ENCODE data around the gene ADAMTS2. TPM values are rescaled to one million over a fixed set of nuclear protein-coding genes. Genes with fewer than 3 reads are reported as not detected.

ADAMTS2 gene
- total and polyA plus RNA-seq, 2 donors (not counting 1 experiment from before 2014, with no cell fraction given): 16.2 to 70.2 TPM

DNA sequence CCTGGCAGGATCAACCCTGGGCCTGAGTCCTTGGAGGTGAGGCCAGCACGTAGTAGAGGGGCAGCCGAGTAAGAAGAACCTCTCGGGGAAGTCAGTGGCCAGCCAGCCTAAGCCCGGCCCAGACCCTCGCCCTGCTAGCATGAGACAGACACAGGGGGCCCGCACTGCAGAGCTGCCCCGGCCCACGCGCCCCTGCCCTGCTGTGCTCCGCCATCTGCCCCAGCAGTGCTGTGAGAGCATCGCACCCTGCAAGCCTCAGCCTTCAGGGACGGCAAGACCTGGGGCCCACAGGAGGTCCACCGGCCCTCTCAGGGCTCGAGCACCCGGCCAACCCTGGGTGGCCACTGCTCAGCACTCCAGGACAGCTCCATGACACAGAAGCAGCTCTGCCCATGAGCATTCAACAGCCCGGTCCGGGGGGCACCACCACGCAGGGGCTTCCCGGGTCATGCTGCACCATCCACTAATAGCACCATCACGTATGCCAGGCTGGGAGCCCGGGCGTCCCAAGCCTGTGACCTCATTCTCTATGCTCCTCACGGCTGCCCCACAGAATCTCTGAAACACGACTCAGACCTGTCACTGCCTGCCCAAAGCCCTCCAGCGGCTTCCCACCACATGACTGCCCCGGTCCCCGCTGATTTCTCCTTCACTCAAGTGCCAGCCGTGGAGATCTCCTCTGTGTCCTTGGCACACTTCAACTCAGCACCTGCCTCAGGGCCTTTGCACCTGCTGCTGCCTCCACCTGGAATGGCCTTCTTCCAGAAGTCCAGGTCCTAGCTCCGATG is 38.1 kb downstream of the ADAMTS2 start:
- no peak for TF ChIP-seq EZH2 (IDR thresholded peaks at IDR 0.05; ENCODE audit: low read length, missing control alignments)
- TF ChIP-seq, protein P1, sequence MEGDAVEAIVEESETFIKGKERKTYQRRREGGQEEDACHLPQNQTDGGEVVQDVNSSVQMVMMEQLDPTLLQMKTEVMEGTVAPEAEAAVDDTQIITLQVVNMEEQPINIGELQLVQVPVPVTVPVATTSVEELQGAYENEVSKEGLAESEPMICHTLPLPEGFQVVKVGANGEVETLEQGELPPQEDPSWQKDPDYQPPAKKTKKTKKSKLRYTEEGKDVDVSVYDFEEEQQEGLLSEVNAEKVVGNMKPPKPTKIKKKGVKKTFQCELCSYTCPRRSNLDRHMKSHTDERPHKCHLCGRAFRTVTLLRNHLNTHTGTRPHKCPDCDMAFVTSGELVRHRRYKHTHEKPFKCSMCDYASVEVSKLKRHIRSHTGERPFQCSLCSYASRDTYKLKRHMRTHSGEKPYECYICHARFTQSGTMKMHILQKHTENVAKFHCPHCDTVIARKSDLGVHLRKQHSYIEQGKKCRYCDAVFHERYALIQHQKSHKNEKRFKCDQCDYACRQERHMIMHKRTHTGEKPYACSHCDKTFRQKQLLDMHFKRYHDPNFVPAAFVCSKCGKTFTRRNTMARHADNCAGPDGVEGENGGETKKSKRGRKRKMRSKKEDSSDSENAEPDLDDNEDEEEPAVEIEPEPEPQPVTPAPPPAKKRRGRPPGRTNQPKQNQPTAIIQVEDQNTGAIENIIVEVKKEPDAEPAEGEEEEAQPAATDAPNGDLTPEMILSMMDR (conservative IDR thresholded peaks at IDR 0.05 in 1 of 2, IDR thresholded peaks at IDR 0.05 in 1 of 2; ENCODE audit: low read depth in 1 of 2, low read length in 2 of 2): no peak
- Histone ChIP-seq H3K79me2 (ENCODE audit: control insufficient read depth, insufficient read depth, low read length) (peaks cover 43% of the 10 kb centered on the region), H3K4me1 (ENCODE audit: control insufficient read depth, extremely low read depth, insufficient read depth, low read length) (peaks cover 27% of the 10 kb centered on the region), H4K20me1 (ENCODE audit: control insufficient read depth, extremely low read depth, insufficient read depth, low read length) (no peaks in the 10 kb centered on the region), H3K27me3 (ENCODE audit: control insufficient read depth, insufficient read depth, low read length) (no peaks in the 10 kb centered on the region), H3K36me3 (ENCODE audit: control insufficient read depth, insufficient read depth, low read length) (no peaks in the 10 kb centered on the region), H3K27ac (ENCODE audit: insufficient read depth, low read length) (peak overlapping the region; percentile 67), H3K9ac (ENCODE audit: insufficient read depth, low read length) (no peak overlapping the region), H3K9me3 (ENCODE audit: control insufficient read depth, insufficient read depth, low read depth, low read length) (no peaks in the 10 kb centered on the region), H2AFZ (ENCODE audit: low read length) (no peak overlapping the region), H3K4me2 (ENCODE audit: extremely low read depth, insufficient read depth, low read length) (no peak overlapping the region), H3K4me3 (replicated peaks in 1 of 4; ENCODE audit: control extremely low read depth in 1 of 4, insufficient read depth in 1 of 4, low read depth in 3 of 4, low read length in 4 of 4) (no peak overlapping the region)
- DNase-seq (ENCODE audit: low read depth in 2 of 2): no peak

GRCh38 chr5:179306191-179307012 is 38.9 kb downstream of the ADAMTS2 start:
- Histone ChIP-seq H2AFZ (ENCODE audit: low read length) (no peak overlapping the region), H3K27ac (ENCODE audit: insufficient read depth, low read length) (peak overlapping the region; percentile 67), H3K9ac (ENCODE audit: insufficient read depth, low read length) (no peak overlapping the region), H3K27me3 (ENCODE audit: control insufficient read depth, insufficient read depth, low read length) (no peaks in the 10 kb centered on the region), H3K9me3 (ENCODE audit: control insufficient read depth, insufficient read depth, low read depth, low read length) (no peaks in the 10 kb centered on the region), H3K79me2 (ENCODE audit: control insufficient read depth, insufficient read depth, low read length) (peaks cover 48% of the 10 kb centered on the region), H3K4me2 (ENCODE audit: extremely low read depth, insufficient read depth, low read length) (peak overlapping the region; percentile 11), H3K4me1 (ENCODE audit: control insufficient read depth, extremely low read depth, insufficient read depth, low read length) (peaks cover 29% of the 10 kb centered on the region), H3K36me3 (ENCODE audit: control insufficient read depth, insufficient read depth, low read length) (no peaks in the 10 kb centered on the region), H3K4me3 (replicated peaks in 1 of 4; ENCODE audit: control extremely low read depth in 1 of 4, insufficient read depth in 1 of 4, low read depth in 3 of 4, low read length in 4 of 4) (no peak overlapping the region), H4K20me1 (ENCODE audit: control insufficient read depth, extremely low read depth, insufficient read depth, low read length) (no peaks in the 10 kb centered on the region)
- TF ChIP-seq EZH2 (IDR thresholded peaks at IDR 0.05; ENCODE audit: low read length, missing control alignments): no peak
- TF ChIP-seq, protein P1 (conservative IDR thresholded peaks at IDR 0.05 in 1 of 2, IDR thresholded peaks at IDR 0.05 in 1 of 2; ENCODE audit: low read depth in 1 of 2, low read length in 2 of 2): no peak
- peak in 1 of 2 donors; percentile 58 for DNase-seq (ENCODE audit: low read depth in 2 of 2)

DNA sequence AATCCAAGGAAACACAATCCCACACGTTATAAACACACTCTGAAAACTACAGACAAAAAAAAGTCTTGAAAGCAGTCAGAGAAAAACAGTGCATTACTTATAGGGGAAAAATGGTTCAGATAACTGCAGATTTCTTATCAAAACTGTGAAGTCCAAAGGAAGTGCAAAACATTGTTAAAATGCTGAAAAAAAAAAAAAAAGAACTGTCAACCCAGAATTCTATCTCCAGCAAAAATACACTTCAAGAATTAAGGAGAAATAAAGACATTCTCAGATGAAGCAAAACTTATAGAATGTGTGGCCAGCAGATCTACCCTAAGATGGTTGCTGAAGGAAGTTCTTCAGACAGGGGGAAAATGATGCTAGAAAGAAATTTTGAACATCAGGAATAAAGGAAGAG is 40.4 kb downstream of the ADAMTS2 start:
- no peak overlapping the region for H3K4me2 ChIP-seq (ENCODE audit: extremely low read depth, insufficient read depth, low read length)
- H3K27ac ChIP-seq (ENCODE audit: insufficient read depth, low read length): peak overlapping the region; percentile 82
- peaks cover 29% of the 10 kb centered on the region for H3K4me1 ChIP-seq (ENCODE audit: control insufficient read depth, extremely low read depth, insufficient read depth, low read length)
- H4K20me1 ChIP-seq (ENCODE audit: control insufficient read depth, extremely low read depth, insufficient read depth, low read length): no peaks in the 10 kb centered on the region
- H3K9ac ChIP-seq (ENCODE audit: insufficient read depth, low read length): peak overlapping the region; percentile 28
- TF ChIP-seq, protein P1 (conservative IDR thresholded peaks at IDR 0.05 in 1 of 2, IDR thresholded peaks at IDR 0.05 in 1 of 2; ENCODE audit: low read depth in 1 of 2, low read length in 2 of 2): no peak
- TF ChIP-seq EZH2 (IDR thresholded peaks at IDR 0.05; ENCODE audit: low read length, missing control alignments): no peak
- H3K9me3 ChIP-seq (ENCODE audit: control insufficient read depth, insufficient read depth, low read depth, low read length): no peaks in the 10 kb centered on the region
- peaks cover 54% of the 10 kb centered on the region for H3K79me2 ChIP-seq (ENCODE audit: control insufficient read depth, insufficient read depth, low read length)
- H3K27me3 ChIP-seq (ENCODE audit: control insufficient read depth, insufficient read depth, low read length): no peaks in the 10 kb centered on the region
- H3K36me3 ChIP-seq (ENCODE audit: control insufficient read depth, insufficient read depth, low read length): no peaks in the 10 kb centered on the region
- no peak overlapping the region for H2AFZ ChIP-seq (ENCODE audit: low read length)
- DNase-seq (ENCODE audit: low read depth in 2 of 2): no peak
- H3K4me3 ChIP-seq (replicated peaks in 1 of 4; ENCODE audit: control extremely low read depth in 1 of 4, insufficient read depth in 1 of 4, low read depth in 3 of 4, low read length in 4 of 4): peak overlapping the region in 1 of 4 experiments; percentile 17
